NCI-H748 treated with DMSO at 0.1 percent for 48 hours (cell line): ENCODE measurements around the gene GNB2.

Experiments used
- DNase-seq: peaks from one replicate; lab custom pipeline; 2025; lab: John Stamatoyannopoulos, UW

The GNB2 gene

DNA sequence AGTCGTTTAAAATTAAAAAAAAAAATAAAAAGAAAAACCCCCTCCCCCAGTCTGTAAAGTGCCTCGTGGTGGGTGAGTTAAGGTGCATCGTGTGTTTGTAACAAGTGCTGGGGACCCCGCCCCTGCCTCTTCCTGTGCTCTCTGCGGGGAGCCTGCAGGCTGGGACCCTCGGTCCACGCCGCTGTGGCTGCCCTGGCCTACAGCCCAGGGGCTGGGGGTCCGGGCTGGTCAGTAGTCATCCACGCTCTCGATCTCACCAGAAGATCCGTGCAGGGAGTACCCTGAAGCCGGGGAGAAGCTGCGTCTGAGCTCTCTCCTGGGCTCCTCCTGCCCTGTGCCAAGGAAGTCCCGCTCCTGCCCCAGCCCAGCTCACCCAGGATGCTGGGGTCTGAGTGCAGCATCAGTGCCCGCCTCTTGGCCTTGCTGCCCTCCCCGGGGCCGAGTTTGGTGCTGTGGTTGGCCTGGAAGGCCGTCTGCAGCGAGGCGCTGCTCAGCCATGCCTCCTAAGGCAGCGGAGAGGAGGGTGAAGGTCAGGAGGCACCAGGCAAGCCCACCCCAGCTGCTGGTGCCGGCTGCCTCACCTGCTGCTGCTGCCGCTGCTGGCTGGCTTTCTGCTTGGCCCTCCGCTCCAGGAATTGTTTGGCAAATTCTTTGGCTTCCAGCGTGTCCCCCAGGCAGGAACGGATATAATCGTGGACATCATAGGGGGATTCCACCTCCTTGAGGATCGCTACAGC is 8.1 kb downstream of the GNB2 start:
- no peak for DNase-seq

DNA sequence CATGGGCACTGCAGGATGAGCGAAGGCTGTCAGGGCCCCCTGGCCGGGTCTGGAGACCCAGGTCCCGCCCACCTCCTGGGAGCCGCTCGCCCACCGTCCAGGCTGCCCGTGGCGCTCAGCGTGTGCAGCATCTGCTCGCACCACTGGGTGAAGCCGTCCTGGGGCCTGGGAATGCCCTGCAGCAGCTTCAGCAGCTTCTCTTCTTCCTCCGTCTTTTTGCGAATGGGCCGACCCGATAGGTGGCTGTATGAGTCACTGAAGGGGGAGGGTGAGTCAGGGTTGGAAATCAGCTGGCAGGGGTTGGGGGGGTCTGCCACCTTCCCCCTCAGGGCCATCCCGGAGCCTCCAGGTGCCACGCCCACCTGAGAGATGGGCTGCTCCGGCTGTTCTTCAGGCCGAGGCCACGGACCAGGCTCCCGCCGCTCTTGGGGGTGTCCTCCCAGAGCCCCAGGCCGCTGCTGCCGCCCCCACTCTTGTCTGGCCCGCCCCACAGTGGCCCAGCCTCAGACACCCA is 8.7 kb downstream of the GNB2 start:
- DNase-seq, result no peak

DNA sequence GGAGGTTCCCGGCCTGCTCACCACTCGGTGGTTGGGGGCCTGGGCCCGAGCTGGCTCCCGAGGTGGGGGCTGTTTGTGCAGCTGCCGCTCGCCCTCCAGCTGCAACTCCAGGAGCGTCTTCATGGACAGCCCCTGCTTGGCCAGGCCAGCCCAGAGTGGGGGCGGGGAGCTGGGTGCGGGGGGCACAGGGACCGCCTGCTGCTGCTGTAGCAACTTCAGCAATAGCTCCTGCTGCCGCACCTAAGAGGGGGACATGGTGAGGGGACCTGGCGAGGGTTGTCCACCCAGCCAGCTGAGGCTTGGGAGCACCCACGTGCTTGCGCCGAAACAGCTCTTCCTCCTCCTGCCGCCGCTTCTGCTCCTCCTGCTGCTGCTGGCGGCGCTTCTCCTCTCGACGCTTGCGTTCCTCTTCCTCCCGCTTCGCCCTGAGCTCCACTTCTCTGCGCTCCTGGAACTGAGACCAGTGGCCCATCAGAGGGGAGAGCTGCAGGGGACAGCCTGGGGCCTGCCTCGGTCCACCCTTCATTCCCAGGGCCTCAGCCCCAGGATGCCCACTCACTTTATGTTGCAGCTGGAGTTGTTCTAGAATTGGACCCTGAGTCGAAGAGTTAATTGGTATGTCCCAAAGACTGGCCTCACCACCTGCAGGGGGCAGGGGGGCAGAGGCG is 9.6 kb downstream of the GNB2 start:
- DNase-seq, result no peak

DNA sequence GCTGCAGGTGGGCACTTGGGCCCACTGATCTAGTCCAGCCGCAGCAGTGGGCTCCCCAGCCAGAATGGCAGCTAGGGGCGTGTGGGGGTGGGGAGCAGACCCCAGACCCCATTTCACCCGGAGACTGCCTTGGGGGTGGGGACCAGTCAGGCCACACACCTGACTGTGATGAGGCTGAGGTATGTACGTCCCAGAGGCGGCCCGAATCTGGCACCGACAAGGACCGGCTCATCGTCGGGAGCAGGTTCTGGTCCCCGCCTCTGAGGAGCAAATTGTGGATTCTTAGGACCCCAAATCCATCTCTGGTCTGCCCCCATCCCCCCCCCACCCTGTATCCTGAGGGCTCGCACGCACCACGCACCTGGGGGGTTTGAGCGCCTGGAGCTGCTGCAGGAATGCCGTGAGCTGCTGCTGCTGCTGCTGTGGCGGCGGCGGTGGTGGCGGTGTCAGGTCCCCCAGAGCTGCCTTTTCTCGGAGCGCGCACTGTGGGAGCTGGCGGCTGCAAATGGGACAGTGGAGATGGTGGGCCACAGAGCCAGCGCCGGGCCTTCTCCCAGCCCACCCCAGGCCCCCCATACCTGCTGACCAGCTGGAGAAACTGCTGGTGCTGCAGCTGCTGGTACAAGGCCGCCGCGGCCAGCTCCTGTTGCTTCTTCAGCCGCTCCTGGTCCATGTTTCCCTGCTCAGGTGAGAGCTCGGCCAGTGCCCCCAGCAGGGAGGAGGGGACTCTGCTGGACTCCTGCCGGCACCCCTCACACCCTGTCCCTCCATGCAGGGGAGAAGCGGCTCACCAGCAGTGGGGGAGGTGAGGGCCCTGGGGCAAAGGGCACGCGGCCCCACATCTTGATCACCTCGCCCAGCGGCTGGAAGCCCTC is 10.4 kb downstream of the GNB2 start:
- no peak for DNase-seq

DNA sequence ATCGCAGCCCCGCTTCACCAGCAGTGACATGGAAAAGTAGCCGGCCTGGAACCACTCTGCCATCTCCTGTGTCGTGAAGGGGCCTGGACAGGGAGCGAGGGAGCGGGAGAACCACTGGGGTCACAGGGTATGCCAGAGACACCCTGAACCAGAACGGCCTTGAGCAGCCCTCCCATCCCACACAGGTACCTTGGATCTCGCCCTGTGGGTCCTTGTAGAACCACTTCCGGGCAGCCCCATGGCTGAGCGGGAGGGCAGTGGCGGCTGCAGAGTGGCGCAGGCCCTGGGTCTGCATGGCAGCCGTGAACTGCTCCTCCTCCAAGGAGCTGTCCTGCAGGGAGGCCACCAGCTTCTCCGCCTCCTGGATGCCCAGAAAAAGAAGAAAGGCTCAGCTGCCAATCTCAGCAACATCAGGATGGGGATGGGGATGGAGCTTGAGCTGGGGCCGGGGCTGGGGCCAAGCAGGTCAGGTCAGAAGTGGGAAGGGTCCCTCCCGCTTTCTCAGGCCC is 11.0 kb downstream of the GNB2 start:
- DNase-seq, result no peak

DNA sequence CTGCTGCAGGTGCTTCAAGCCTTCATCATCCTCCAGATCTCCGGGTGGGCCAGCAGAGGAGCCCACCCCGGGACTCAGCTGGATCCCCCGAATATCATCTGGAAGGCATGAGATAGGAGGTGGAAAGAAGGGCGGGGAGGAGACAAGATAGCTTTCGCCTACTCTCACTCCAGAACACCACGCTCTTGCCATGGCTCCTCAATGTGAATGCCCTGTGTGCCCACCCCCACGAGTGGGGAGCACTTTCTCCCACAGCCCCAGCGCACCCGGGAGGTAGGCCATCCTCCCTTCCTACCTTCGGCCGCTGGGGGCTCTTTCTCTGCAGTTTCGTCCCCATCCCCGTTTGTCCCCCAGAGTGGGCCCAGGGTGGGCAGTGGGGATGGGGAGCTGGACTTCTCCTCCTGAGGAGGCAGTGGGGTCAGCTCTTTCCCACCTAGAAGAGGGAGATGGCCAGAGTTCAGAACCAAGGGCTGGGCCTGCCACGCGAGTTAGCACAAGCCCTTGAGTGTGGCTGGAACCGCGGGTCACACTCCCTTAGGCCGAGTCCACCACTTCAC is 11.6 kb downstream of the GNB2 start:
- no peak for DNase-seq

DNA sequence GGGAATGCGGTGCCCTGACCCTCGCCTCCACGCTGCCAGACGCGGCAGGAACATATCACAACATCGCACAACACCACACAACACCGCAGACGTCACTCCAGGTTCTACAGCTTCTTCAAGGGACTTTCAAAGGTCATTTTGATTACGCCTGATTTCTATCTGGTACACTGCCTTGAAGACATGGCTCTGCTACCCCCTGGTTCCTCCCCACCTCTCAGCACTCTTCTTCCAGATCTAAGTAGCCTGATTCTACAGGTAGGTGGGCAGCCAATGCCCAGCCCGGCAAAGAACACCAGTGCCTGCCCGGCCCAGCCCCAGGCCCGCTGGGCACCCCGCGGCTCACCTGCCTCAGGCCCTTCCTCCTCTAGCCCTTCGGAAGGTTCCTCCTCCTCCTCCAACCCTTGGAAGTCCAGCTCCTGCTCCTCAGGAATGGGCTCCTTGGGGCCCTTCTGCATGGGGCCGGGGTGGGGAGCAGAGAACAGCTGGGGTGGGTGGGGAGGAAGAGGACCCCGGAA is 12.1 kb downstream of the GNB2 start:
- DNase-seq, result no peak

DNA sequence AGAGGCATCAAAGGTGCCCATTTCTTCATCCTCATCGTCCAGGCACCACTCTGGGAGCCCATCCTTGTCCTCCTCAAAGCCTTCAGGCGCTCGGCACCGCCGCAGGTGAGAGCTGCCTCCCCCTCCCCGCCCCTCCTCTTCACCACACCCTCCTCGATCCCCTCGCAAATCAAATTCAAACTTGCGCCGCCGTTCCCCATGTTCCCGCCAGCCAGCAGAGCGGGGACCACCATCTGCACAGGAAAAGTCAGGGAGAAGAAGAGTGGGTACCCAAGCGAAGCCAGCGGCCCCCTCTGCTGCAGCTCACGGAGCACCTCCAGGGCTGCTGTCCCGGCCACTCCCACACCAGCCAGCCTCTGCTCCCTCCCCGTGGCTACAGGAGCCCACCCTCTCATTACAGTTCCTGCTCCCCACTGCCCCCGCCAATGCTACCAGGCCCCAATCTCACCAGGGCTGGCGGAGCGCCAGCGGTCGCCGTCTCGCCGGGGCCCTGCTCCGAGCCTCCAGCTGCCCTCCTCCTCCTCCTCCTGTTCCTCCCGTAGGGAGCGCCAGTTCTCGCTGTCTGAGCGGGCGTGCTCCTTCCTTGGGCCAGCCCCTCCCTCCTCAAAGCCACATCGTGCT is 12.8 kb downstream of the GNB2 start:
- no peak for DNase-seq

DNA sequence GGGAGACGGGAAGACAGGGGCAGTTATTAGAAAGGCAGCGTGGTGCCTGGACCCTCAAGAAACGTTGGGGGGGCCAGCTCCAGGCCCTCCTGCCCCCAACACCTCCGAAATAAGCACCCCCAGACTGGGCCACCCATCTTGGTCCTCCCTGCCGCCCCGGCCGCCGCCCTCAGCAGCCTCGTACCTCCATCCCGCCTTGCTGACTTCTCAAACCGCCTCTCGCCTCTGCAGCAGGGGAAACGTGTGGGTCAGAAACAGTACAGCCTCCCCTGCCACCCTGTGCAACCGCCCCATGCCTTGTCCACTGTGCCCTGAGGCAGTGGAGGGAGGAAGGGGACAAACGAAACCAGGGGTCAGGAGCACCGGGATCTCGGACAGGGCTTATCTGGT is 13.3 kb downstream of the GNB2 start:
- DNase-seq, result no peak

DNA sequence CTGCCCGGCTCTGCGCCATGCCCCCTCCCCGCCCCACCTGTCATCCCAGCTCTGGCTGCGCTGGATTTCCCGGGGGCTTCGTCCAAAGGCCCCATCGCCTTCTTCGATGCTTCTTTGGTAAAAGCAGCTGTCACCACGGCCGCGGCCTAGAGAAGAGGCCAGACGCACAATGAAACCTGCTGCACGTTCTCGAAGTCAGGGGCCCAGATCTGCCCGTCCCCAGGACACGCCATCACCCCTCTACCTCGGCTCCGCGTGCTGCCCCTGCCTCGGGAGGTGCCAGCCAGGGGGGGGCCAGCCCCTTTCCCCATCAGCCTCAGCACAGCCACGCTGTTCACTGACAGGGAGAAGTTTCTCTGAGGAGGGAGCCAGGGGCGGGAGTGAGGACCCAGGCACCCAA is 13.7 kb downstream of the GNB2 start:
- DNase-seq, result no peak

DNA sequence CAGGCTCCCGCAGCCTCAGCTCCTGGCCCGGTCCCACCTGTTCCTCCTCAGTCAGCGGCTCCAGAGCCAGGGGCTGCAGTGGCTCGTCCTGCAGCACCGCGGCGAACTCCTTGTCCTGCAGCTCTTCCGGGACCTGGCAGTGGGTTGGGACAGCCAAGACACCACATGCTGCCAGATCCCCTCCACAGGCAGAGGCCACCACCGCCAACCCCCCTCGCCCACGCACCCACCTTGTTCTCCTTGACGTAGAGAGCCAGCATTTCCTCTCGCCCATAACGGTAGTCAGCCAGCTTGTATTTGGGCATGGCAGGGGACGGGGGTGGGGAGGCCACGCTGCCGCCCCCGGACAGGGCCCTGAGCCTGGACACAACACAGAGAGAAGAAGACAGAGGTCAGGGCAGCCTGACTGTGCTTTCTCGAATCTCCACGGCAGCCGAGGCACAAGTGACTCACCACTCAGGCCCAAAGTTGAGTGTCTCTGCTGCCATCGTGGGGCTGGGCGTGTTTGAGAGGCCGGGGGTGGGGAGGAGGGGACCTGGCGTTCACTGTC is 14.3 kb downstream of the GNB2 start:
- DNase-seq, result no peak

DNA sequence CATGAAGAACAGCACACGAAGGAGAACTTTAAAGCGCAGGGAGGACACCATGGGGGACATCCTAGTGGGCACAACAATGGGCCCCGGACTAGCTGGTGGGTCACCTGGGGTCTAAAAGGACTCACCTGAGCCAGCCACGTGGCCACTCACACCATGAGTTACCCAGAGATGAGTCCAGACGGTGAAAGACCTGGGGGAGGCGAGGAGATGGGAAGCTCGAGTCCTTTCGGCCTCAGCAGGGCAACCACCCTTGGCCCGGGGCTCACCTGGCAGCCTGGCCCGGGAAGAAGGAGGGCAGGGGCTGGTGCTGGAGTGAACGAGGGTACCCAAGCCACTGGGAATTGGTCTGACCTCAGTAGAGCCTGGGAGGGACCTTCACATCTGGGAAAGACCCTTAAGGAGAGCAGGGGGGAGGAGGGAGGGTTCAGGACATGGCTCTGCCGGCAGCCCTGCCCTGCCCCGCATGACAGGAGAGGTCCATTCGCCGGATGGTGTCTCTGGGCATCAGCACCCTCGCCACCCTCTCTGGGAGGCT is 14.9 kb downstream of the GNB2 start:
- no peak for DNase-seq

DNA sequence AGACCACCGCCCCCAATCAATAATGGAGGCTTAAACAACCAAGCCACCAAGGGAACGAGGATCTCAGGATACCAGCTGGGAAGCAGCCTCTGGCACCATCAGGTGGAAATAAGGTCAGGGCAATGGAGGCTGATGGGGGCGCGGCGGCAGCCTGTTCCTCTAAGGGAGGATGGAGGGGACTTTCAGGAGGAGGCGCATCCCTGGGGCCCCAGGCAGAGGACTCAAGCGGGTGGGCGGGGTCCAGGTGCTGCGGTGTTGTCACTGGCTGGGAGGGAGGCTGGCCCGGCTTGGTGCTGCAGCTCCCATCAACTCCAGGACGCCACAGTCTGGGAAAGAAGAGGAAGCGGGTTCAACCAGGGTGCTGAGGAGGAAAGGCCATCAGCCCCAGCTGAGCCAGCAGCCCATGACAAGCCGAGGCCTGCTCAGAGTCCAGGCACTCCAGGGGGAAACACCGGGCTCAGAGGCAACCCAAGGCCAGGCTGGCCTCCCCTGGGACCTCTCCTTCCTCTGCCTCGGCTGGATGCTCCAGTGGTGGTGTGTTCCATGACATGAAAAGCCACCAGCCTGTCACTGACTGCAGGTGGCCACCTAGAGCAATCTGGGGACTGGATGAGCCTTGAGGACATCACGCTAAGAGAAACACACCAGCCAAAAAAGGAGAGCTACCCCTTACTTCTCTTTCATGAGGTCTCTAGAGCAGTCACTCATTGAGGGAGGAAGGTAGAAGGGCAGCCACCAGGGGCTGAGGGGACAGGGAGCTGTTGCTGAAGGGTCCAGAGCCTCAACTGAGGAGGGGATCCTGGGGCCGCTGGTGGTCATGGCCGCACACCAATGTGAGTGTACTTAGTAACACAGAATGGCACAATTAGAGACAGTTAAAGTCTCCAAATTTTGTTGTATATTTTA is 15.9 kb downstream of the GNB2 start:
- no peak for DNase-seq

DNA sequence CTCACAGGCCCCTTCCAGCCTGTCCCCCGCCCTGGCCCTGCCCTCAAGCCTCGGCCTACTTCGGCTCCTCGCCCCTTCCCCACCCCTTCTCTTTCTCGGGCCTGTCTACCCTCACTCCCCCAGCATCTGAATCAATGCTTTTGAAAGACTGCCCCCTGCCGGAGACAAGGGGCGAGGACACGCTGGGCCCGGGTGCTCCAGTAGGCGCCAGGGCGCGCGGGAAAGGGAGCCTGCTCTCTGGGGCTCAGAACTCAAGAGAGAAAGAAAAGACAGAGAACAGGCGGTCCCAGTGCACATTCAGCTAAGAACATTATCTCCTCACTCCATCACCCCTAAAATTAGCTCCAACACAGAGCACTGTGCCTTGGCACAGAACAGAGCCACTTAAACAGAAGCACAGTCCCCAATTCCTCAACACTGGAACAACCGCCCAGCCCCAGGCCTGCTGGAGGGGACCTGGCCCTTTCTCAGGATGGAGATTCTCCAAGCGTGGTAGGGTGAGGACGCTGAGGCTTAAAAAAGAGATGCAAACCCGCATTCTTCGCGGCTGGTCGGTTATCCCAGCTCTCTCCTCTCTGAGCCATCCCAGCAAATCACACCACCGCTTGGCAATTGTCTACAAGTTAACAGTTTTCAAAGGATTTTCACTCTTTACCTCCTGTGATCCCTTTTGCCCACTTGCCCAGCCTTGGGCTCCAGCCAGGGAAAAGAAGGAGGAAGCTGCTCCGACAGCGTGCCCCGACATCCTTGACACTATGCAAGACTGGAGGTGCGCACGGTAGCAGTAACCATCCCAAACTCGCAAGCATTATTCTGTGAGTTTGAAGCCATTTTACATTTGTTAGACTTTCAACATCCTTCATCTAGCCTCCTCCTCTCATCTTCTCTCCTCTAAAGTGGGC is 18.4 kb downstream of the GNB2 start:
- peak; percentile 63 for DNase-seq

DNA sequence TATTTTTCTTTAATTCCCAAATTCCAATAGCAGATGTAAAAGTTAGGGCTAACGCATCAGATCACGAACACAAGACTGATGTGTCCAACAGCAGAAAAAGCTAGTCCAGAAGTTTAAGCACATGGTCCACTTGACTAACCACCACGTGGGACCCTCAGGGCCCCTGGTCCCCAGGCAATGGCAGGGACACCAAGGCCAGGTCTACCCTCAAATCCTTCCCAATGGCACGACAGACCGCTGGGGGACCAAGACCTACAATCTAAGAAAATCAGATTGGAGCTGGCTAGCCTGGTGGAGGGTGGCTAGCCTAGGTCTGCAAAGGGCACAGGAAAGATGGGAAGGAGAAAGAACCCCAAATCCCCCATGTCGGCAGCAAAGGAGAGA is 19.0 kb downstream of the GNB2 start:
- no peak for DNase-seq

DNA sequence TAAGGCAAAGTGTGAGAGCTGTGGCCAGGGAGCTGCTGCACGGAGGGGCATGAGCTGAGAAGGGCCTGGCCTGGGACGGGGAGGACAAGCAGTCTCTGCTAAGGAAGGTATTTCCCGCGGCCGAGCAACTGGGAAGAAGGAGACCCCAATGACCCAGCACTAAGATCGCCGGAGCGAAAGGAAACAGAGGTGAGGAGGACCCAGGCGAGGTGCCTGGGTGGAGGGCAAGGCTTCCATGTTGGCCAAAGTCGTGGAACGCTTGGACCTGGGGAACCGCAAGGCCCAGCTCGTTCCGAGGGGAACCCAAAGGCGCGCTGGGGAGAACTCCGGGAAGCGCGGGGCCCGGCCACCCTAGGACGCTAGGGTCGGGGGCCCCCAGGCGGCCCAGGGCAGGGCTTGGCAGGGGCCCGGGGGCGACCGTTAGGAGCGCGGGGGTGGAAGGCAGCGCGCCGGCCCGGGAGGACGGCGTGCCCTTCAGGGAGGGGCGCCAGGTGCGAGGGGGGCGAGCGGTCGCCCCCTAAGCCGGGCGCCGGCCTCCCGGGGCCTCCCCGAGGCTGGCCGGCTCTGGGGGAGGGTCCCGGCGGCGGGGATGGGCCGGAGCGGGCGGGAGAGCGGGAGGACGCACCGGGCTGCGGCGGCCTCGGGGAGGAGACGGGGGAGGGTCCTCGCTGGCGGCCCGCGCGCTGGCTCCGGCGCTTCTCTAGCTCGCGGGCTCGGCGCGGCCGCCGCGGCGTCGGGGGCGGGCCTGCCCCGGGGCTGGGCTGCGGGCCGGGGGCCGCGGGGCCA is 20.0 kb downstream of the GNB2 start:
- no peak for DNase-seq

DNA sequence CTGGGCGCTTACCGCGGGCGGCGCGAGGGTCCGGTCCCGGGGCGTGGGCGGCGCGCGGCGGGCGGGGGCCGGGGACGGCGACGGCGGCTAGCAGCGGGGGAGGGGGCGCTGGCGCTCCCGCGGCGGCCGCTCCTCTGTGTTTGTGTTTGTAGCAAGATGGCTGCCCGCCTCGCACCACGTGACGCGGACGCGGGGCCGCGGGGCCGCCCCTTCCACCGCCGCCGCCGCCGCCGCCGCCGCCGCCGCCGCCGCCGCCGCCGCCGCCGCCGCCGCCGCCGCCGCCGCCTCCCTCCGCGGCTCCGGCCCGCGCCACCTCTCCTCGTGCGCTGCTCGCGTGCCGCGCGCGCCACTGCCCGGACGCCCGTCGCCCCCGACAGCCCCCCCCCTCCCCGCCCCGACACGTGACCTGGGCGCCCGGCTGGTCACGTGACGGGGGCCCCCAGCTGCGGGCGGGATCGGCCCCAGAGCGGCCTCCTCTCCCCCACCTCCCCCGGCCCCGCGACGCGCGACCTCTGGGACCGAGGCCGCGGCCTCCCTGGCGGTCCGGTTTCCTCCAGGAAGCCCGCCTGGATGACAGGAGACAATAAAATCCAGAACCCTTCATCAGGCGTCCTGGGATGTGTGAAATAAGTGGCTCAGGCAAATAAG is 20.7 kb downstream of the GNB2 start, which contains the start of gene GIGYF1:
TSS of gene GIGYF1 (minus strand) at position 153 of the 648 bp plus-strand sequence. CDS start 6,012 bp downstream, outside the sequence.
- DNase-seq, result peak; percentile 47
